Keratinocyte (primary cell): ENCODE measurements around the gene DOCK11. TPM values are rescaled to one million over a fixed set of nuclear protein-coding genes. Genes with fewer than 3 reads are reported as not detected.
A peak's percentile ranks its signal among the peaks of the same experiment; 100 is the strongest.

Source experiments
- DNase-seq: peaks from one replicate; pipeline ENCODE4 v3.0.0-alpha.2; 2011; ENCODE audit warnings: low read depth, missing footprints, low spot score
- FAIRE-seq: peaks from 2 replicates; lab custom pipeline; 2011; peaks lifted over from hg19 to GRCh38; lab: Jason Lieb, UNC
- H2AFZ ChIP-seq: 2 replicates; pipeline ENCODE4 v1.6.0; 2012; ENCODE audit warnings: low read length, control low read depth, inconsistent platforms; ENCODE audit not compliant: control insufficient read depth
- H3K27ac ChIP-seq: 2 replicates; pipeline ENCODE4 v1.5.1; 2011; ENCODE audit warnings: low read length; ENCODE audit not compliant: control insufficient read depth, insufficient read depth
- H3K27me3 ChIP-seq: 3 replicates; pipeline ENCODE4 v1.6.0; 2011; ENCODE audit warnings: low read length; ENCODE audit not compliant: control insufficient read depth, insufficient read depth; ENCODE audit errors: extremely low read depth
- H3K36me3 ChIP-seq, 2 experiments: 2 replicates in 1 of 2; 3 replicates in 1 of 2; pipeline ENCODE4 v1.5.1; 2011; ENCODE audit warnings: low read length in 2 of 2, mild to moderate bottlenecking in 1 of 2; ENCODE audit not compliant: control insufficient read depth in 2 of 2, insufficient read depth in 2 of 2; ENCODE audit errors: extremely low read depth in 1 of 2
- H3K4me1 ChIP-seq: 3 replicates; pipeline ENCODE4 v1.5.1; 2011; ENCODE audit warnings: low read length; ENCODE audit not compliant: control insufficient read depth, insufficient read depth; ENCODE audit errors: extremely low read depth
- H3K4me2 ChIP-seq: 3 replicates; pipeline ENCODE4 v1.6.0; 2011; ENCODE audit warnings: low read depth, low read length; ENCODE audit not compliant: control insufficient read depth, insufficient read depth; ENCODE audit errors: extremely low read depth
- H3K4me3 ChIP-seq, 3 experiments: fragments of 200-600 bp in 1 of 3; sonication (generic) in 1 of 3; 2 replicates in 2 of 3; 3 replicates in 1 of 3; pipeline ENCODE4 v1.5.1; 2011 to 2016; ENCODE audit warnings: low read length in 3 of 3, mild to moderate bottlenecking in 3 of 3, control low read depth in 2 of 3, inconsistent platforms in 1 of 3, low read depth in 1 of 3, mixed read lengths in 1 of 3, mixed run types in 1 of 3, moderate library complexity in 1 of 3; ENCODE audit not compliant: control insufficient read depth in 2 of 3, insufficient read depth in 2 of 3; ENCODE audit errors: extremely low read depth in 1 of 3
- H3K79me2 ChIP-seq: 2 replicates; pipeline ENCODE4 v1.6.0; 2012; ENCODE audit warnings: low read length; ENCODE audit not compliant: control insufficient read depth, insufficient read depth
- H3K9ac ChIP-seq: 3 replicates; pipeline ENCODE4 v1.6.0; 2011; ENCODE audit warnings: low read length; ENCODE audit not compliant: control insufficient read depth, insufficient read depth; ENCODE audit errors: extremely low read depth
- H3K9me1 ChIP-seq: 3 replicates; pipeline ENCODE4 v1.6.0; 2011; ENCODE audit warnings: low read length; ENCODE audit not compliant: control insufficient read depth, insufficient read depth; ENCODE audit errors: extremely low read depth
- H3K9me3 ChIP-seq: 2 replicates; pipeline ENCODE4 v1.5.1; 2012; ENCODE audit warnings: low read depth, low read length; ENCODE audit not compliant: control insufficient read depth
- H4K20me1 ChIP-seq: 3 replicates; pipeline ENCODE4 v1.6.0; 2011; ENCODE audit warnings: low read length; ENCODE audit not compliant: control insufficient read depth, insufficient read depth; ENCODE audit errors: extremely low read depth
- CTCF ChIP-seq, 3 experiments: IDR thresholded peaks in 1 of 3; conservative IDR thresholded peaks in 1 of 3; optimal IDR thresholded peaks in 1 of 3; 2 replicates in 2 of 3; 3 replicates in 1 of 3; pipeline versions ENCODE3 to v1.5.1; 2011; ENCODE audit warnings: low read length in 3 of 3, mild to moderate bottlenecking in 3 of 3, moderate library complexity in 2 of 3, control low read depth in 1 of 3, inconsistent platforms in 1 of 3; ENCODE audit not compliant: insufficient read depth in 2 of 3; ENCODE audit errors: extremely low read depth in 1 of 3
- EZH2 ChIP-seq: IDR thresholded peaks from one replicate; pipeline ENCODE4 v1.6.1; 2012; ENCODE audit warnings: inconsistent platforms, mild to moderate bottlenecking, low read length, moderate library complexity
- dilution Hi-C: fragments of 300-500 bp; cut with MboI; formaldehyde crosslinking; loops from one replicate; pipeline ENCODE4 v1.7.0; 2020; ENCODE audit warnings: low sequenced_read_pairs; ENCODE audit not compliant: extremely low pct_ligation_motif_present
- polyA plus RNA-seq, 5 experiments: library from polyadenylated mRNA; depleted of rRNA in 3 of 5; stranded (reverse) in 3 of 5; stranded (forward) in 1 of 5; unstranded in 1 of 5; fragments of >200 nt; gene quantifications; 1 replicate in 1 of 5; 2 replicates in 3 of 5; 3 replicates in 1 of 5; pipeline versions ENCODE4 v1.2.1 to v1.2.3, GENCODE V29; 2011 to 2012; ENCODE audit warnings: missing spikeins in 2 of 5, low read depth in 1 of 5, low replicate concordance in 1 of 5

The DOCK11 gene
- polyA plus RNA-seq, 1 donor (not counting 4 experiments of a cell fraction or from before 2014, with no cell fraction given): 4.6 TPM

DNA sequence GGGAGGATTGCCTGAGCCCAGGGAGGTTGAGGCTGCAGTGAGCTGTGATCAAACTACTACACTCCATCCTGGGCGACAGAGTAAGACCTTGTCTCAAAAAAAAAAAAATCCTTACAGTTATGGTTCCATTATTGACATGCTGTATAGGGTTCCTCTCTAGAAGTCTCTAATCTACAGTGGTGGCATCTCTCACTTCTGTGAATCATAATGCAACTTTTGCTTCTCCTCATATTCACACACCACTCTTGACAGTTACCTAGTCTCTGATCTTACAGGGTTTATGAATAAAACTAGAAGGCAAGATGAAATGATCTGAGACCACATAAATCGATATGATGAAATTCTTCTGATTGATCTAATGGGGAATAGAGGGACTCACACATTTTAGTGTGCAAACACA, 40.6 kb downstream of the DOCK11 start:
- H3K36me3 ChIP-seq: no peaks in the 10 kb centered on the region
- dilution Hi-C loops: no loop called here

GRCh38 chrX:118536687-118537461, 41.3 kb downstream of the DOCK11 start:
- TF ChIP-seq EZH2 (no peak), CTCF (optimal IDR thresholded peaks at IDR 0.05 in 1 of 3, IDR thresholded peaks at IDR 0.05 in 1 of 3, conservative IDR thresholded peaks at IDR 0.05 in 1 of 3; ENCODE audit: extremely low read depth in 1 of 3, insufficient read depth in 2 of 3, low read length in 3 of 3) (peak in 2 of 3 experiments; percentile 22 to 24)
- H3K9me1 ChIP-seq: no peaks in the 10 kb centered on the region
- no peak overlapping the region for H3K9ac ChIP-seq
- no peaks in the 10 kb centered on the region for H3K27me3 ChIP-seq
- dilution Hi-C loops: no loop called here
- H3K79me2 ChIP-seq: no peaks in the 10 kb centered on the region
- H3K4me1 ChIP-seq: no peaks in the 10 kb centered on the region
- DNase-seq (no peak), FAIRE-seq (no peak)
- H3K9me3 ChIP-seq: no peaks in the 10 kb centered on the region
- H3K27ac ChIP-seq: no peak overlapping the region
- H3K4me2 ChIP-seq: no peak overlapping the region
- no peak overlapping the region for H2AFZ ChIP-seq
- no peaks in the 10 kb centered on the region for H3K36me3 ChIP-seq
- no peak overlapping the region for H3K4me3 ChIP-seq
- no peaks in the 10 kb centered on the region for H4K20me1 ChIP-seq

More for the DNA sequence above, 40.6 kb downstream of the DOCK11 start:
- H3K4me2 ChIP-seq: no peak overlapping the region
- no peaks in the 10 kb centered on the region for H4K20me1 ChIP-seq
- TF ChIP-seq EZH2 (no peak), CTCF (optimal IDR thresholded peaks at IDR 0.05 in 1 of 3, IDR thresholded peaks at IDR 0.05 in 1 of 3, conservative IDR thresholded peaks at IDR 0.05 in 1 of 3; ENCODE audit: extremely low read depth in 1 of 3, insufficient read depth in 2 of 3, low read length in 3 of 3) (no peak)
- no peak overlapping the region for H3K4me3 ChIP-seq
- no peak overlapping the region for H3K9ac ChIP-seq
- H3K4me1 ChIP-seq: no peaks in the 10 kb centered on the region
- DNase-seq: no peak
- no peaks in the 10 kb centered on the region for H3K9me3 ChIP-seq
- no peak overlapping the region for H3K27ac ChIP-seq
- H3K27me3 ChIP-seq: no peaks in the 10 kb centered on the region
- no peaks in the 10 kb centered on the region for H3K79me2 ChIP-seq
- FAIRE-seq: no peak
- no peak overlapping the region for H2AFZ ChIP-seq
- H3K9me1 ChIP-seq: no peaks in the 10 kb centered on the region
